Kidney epithelial cell (primary cell): ENCODE data around the gene ESRRG. TPM values are rescaled to one million over a fixed set of nuclear protein-coding genes. Genes with fewer than 3 reads are reported as not detected.
"Not testable (repeated sequence)": the region's sequence is repeated elsewhere in the genome, so short reads cannot be mapped to it uniquely, and the experiment has no call there.

Experiments
- DNase-seq: peaks from one replicate; pipeline ENCODE4 v3.0.0-alpha.2; 2010; ENCODE audit warnings: low read depth
- H3K27me3 ChIP-seq: 2 replicates; pipeline ENCODE4 v1.6.0; 2011; ENCODE audit warnings: low read length; ENCODE audit not compliant: control insufficient read depth, insufficient read depth
- H3K36me3 ChIP-seq: 2 replicates; pipeline ENCODE4 v1.5.1; 2011; ENCODE audit warnings: low read length; ENCODE audit not compliant: control insufficient read depth, insufficient read depth
- H3K4me3 ChIP-seq: 2 replicates; pipeline ENCODE4 v1.5.1; 2011; ENCODE audit warnings: low read depth, mild to moderate bottlenecking, control low read depth, low read length
- CTCF ChIP-seq: IDR thresholded peaks from 2 replicates; pipeline ENCODE4 v1.5.1; 2011; ENCODE audit warnings: mild to moderate bottlenecking, moderate library complexity, low read length, control low read depth, inconsistent platforms; ENCODE audit not compliant: insufficient read depth, poor library complexity, severe bottlenecking
- total RNA-seq: library from RNA; depleted of rRNA; stranded (reverse); fragments of >200 nt; gene quantifications from 2 replicates; pipeline ENCODE4 v1.2.3, GENCODE V29; 2015

Gene ESRRG
- total RNA-seq, 1 donor from 2014 or later: 0.88 TPM

DNA sequence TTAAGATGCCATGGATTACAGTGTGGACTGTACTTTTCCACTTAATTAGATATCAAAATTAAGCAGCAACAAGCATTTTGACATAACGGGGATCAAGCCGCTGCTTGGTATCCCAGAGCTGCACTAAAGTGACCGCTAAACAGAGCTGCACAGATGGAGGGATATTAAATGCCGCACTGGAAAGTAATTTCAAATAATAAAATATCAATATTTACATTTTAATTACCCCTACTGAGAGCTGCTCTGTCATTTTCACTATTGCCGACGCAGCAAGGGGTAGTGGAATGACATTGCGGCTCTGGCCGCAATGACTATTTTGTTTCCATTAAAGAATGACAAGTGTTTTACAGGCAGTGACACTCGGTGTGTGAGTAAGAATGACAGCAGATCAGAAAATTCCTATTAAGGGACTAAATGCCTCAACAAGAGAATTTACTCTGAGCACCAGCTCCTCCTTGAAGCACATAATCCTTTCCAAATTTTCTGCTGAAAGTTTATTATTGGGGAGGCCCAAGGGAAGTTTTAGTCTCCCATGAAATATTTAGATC, 190.9 kb downstream of the ESRRG start:
- no peak for DNase-seq
- no peak overlapping the region for H3K4me3 ChIP-seq
- no peaks in the 10 kb centered on the region for H3K27me3 ChIP-seq
- H3K36me3 ChIP-seq: no peaks in the 10 kb centered on the region
- TF ChIP-seq CTCF: no peak

- no peak for TF ChIP-seq CTCF
- Histone ChIP-seq H3K27me3 (no peaks in the 10 kb centered on the region), H3K36me3 (no peaks in the 10 kb centered on the region), H3K4me3 (peak overlapping the region; percentile 37)
- no peak for DNase-seq
Measured at GRCh38 chr1:216531263-216532239, 191.7 kb downstream of the ESRRG start.

DNA sequence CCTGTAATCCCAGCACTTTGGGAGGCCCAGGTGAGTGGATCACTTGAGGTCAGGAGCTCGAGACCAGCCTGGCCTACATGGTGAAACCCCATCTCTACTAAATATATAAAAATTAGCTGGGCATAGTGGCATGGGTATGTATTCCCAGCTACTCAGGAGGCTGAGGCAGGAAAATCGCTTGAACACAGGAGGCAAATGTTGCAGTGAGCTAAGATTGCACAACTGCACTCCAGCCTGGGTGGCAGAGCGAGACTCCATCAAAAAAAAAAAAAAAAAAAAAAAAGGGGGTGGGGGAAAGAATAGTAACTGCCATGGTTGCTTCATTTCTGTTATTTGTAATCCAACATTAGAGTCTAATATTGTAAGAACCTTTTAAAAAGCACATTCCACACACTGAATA, 193.4 kb downstream of the ESRRG start:
- not testable (repeated sequence) for H3K4me3 ChIP-seq, H3K36me3 ChIP-seq, DNase-seq, H3K27me3 ChIP-seq

DNA sequence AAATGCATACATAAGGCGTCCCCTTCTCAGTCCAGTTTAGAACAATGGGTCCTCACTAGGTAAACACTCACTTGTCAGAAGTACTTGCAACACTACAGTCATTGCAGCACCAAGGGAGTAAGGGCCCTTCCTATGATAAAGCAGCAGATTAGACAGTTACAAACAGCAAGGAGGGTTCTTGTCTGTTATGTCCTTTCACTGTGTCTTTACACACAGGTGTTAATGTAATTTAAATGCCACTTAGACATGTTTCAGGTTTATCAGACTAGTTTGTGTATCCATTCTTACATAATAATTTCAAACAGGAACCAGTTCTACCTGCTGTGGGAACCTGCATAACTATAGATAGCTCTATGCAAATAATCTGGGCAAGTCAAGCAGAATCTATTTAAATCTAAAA, 194.4 kb downstream of the ESRRG start:
- Histone ChIP-seq H3K27me3 (no peaks in the 10 kb centered on the region), H3K36me3 (no peaks in the 10 kb centered on the region), H3K4me3 (no peak overlapping the region)
- TF ChIP-seq CTCF: no peak
- DNase-seq: no peak

DNA sequence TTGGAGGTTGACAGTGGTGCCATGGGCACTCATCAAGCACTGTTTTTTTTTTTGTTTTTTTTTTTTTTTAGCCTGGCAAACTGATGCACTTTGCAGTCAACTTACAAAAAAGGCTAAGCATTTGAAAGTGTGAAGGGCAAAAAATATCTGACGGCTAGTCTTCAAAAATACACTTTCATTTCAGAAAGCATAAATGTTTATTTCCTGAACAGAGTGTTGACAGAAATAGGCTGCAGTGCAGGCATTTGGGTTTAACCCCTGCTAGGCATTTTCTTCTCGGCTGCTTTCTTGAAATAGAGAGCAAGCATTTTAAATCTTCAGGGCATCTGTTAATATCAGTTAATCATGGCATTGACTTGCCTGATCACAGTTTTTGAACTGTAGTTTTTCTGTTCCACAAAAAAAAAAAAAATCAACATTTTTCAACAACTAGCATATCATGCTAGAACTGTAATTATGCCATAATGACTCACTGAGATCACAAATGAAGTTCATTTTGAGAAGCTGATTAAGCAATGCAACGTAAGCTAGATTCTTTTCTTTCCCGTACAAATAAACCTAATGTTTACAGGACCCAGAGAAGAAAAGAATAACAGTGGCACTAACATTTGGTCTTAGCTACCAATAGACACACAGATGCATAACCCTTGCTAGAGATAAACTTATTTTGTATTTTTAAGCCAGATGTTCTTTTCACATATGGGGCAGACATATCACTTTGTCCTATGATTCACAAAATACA, 199.6 kb downstream of the ESRRG start:
- no peak for DNase-seq
- Histone ChIP-seq H3K36me3 (no peaks in the 10 kb centered on the region), H3K4me3 (no peak overlapping the region)

More for the DNA sequence above, 199.6 kb downstream of the ESRRG start:
- H3K27me3 ChIP-seq: no peaks in the 10 kb centered on the region
- no peak for TF ChIP-seq CTCF
